GM19372 (cell line): ENCODE results near the gene ZNF319.
"Not testable (repeated sequence)": the region's sequence is repeated elsewhere in the genome, so short reads cannot be mapped to it uniquely, and the experiment has no call there.

Experiments
- ATAC-seq: cut with Tn5 transposase; IDR thresholded peaks from one replicate; pipeline ENCODE4 v1.9.1; 2021; ENCODE audit warnings: mild to moderate bottlenecking, low read depth, moderate library complexity; ENCODE audit not compliant: unreplicated experiment

Gene ZNF319

DNA sequence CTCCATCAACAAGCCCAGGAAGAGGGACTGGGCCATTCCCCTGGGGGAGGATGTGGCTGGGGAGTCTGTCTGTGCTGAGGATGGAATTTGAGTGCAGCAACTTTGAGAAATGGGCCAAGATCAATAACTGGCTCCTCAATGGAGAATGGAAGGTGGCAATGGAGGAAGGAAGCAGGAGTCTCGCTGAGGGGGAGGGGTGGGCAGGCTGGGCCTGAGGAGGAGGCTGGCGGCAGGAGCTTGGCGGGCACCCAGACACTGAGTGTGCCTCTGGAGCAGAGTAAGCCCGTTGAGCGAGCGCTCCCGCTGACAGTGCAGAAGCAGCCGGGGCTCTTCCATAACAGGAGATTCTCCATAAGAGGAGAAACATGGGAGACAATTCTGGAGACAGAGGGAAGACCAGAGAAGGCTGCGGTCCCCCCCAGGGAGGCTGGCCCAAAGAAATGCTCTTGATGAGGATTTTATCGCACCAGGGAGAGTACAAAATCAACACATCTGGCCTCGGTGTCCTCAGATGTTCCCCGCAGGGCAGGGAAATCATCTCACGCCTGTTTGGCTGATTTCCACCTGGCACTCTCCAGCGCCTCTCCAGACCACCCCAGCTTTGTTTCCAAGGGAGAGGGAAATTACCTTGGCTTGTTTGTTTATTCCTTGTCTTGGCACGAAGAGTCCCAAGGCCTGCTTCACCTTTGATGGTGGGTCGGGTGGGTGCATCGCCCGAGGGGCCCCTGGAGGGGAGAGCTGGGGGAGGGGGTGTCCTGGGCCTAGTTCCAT lies 22.3 kb upstream of the ZNF319 start:
- ATAC-seq: no peak

- ATAC-seq: no peak
Observed at GRCh38 chr16:58021661-58022551, 21.4 kb upstream of the ZNF319 start.

DNA sequence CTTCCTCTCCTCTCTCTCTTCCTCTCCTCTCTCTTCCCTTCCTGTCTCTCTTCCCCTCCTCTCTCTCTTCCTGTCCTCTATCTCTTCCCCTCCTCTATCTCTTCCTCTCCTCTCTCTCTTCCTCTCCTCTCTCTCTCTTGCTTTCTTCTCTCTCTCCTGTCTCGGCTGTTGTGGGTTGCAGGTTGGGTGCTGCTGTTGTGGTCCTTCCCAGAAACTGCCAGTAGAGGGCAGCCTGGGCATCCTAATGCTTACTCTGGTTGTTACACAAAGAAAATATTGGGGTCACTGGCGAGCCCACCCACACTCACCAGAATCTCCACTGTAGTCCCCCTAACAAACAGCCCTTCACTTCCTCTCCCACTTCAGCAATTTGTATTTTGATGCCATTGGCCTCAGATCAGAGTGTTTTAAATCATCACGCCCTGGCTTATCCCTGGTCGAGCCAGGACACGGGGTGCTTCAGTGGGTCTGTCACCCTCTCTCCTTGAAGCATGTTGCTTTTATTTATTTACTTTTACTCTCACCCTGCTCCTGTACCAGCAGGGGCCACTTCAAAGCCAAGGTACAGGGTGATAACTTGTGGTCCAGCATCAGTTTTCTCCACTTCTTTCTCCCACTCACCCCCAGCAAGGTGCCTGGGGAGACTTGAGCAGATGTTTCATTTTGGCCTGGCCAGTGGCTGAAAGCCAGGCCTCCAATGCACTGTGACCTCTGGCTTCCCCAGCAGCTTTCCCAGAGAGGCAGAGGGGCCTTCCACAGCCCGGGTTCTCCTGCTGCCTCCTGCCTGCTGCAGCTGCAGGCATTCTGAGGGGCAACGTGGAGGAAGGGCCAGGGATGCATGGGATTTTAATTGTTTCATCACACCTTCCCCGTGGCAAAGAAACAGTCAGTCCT lies 20.4 kb upstream of the ZNF319 start:
- ATAC-seq: no peak

- ATAC-seq: no peak
Observed at GRCh38 chr16:58019866-58020538, 19.5 kb upstream of the ZNF319 start.

GRCh38 chr16:58018803-58019202 lies 18.3 kb upstream of the ZNF319 start:
- no peak for ATAC-seq

GRCh38 chr16:58016840-58017446 lies 16.5 kb upstream of the ZNF319 start:
- ATAC-seq: no peak

DNA sequence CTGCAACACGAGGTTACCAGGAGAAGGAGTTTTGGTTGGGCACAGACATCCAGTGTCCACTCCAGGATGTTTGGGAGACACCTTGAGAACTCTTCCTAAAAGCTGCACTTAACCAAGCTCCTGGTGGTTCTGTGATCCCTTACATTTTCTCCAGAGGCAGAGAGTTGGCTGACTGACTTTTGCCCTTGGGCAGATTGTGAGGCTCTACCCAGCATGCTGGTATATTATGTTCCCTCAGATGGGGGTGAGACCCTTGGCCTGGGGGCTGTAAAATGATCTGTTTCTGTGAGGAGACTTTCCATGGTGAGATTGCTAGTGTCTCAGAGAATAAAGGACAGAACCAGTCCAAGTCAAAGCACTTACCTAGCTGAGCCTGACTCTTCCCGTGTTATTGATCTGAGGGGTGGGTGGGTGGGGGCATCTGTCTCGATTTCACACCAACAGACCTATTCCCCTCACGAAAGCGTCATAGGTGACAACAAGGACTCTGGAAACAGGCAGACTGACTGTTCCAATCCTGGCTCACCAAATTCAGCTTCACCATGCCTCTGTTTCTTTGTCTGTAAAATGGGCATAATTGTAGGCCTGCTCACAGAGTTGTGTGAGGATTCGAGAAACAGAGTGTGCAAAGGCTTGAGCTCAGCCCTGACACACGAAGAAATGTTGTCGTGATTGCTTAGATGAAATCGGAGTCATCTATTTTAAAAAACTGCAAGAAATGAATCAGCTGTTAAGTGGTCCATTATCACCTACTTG lies 12.9 kb upstream of the ZNF319 start:
- ATAC-seq: no peak

DNA sequence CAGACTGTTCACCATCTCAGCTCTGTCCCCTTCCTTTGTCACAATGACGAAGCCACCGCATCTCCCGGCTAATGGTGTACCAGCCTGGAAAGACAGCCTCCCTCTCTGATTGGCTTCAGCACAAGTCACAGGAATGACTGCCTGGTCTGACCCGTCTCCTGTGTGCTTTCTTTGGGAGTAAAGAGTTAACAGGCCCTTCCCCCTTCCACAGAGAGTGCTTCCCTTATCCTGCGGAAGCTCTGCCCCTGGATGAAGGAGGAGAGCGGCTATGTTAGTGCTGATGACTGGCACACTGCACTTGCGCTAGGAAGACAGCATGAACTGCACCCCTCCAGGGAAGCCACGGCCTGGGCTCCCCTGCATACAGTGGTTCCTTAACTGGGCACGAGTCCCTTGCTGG lies 12.0 kb upstream of the ZNF319 start:
- ATAC-seq: no peak

GRCh38 chr16:58011652-58012051 lies 11.2 kb upstream of the ZNF319 start:
- no peak for ATAC-seq

DNA sequence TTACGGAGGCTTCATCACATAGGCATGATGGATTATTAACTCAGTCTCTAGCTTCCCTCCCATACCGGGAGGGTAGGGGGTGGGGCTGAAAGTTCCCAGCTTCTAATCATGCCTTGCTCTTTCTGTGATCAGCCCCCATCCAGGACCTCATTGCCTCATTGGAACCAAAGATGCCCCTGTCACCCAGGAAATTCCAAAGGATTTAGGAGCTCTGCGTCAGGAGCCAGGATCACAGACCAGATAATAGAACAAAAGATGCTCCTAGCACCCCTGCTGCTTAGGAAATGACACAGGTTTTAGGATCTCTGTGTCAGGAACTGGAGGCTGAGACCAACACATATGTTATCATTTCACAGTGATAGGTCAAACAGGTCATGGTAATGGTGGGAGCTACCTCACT lies 10.4 kb upstream of the ZNF319 start:
- ATAC-seq: no peak

GRCh38 chr16:58009856-58010416 lies 9.5 kb upstream of the ZNF319 start:
- no peak for ATAC-seq

DNA sequence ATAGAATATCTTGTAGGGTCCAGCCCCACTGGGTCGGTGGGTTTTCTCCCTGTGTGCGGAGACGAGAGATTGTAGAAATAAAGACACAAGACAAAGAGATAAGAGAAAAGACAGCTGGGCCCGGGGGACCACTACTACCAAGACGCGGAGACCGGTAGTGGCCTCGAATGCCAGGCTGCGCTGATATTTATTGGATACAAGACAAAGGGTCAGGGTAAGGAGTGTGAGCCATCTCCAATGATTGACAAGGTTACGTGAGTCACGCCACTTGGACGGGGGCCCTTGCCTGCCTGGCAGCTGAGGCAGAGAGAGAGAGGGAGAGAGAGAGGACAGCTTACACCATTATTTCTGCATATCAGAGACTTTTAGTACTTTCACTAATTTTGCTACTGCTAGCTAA lies 4.3 kb upstream of the ZNF319 start:
- not testable (repeated sequence) for ATAC-seq

- no peak for ATAC-seq
Observed at GRCh38 chr16:58002936-58003335, 2.5 kb upstream of the ZNF319 start.

DNA sequence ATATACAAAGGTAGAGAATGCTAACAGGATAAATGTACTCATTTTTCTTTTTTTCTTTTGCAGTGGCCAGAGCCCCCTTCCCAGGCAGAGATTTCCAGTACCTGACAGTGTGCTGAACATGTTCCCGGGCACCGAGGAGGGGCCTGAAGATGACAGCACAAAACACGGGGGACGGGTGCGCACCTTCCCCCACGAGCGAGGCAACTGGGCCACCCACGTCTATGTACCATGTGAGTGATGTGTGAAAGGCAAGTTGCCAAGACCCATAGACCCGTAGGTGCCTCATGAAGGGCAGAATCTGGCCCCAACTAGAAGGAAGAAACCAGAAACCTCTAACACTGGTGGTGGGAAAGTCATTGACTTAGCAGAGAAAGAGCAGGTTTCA lies 1.9 kb upstream of the ZNF319 start:
- no peak for ATAC-seq

GRCh38 chr16:58001781-58002415 lies 1.4 kb upstream of the ZNF319 start:
- no peak for ATAC-seq

DNA sequence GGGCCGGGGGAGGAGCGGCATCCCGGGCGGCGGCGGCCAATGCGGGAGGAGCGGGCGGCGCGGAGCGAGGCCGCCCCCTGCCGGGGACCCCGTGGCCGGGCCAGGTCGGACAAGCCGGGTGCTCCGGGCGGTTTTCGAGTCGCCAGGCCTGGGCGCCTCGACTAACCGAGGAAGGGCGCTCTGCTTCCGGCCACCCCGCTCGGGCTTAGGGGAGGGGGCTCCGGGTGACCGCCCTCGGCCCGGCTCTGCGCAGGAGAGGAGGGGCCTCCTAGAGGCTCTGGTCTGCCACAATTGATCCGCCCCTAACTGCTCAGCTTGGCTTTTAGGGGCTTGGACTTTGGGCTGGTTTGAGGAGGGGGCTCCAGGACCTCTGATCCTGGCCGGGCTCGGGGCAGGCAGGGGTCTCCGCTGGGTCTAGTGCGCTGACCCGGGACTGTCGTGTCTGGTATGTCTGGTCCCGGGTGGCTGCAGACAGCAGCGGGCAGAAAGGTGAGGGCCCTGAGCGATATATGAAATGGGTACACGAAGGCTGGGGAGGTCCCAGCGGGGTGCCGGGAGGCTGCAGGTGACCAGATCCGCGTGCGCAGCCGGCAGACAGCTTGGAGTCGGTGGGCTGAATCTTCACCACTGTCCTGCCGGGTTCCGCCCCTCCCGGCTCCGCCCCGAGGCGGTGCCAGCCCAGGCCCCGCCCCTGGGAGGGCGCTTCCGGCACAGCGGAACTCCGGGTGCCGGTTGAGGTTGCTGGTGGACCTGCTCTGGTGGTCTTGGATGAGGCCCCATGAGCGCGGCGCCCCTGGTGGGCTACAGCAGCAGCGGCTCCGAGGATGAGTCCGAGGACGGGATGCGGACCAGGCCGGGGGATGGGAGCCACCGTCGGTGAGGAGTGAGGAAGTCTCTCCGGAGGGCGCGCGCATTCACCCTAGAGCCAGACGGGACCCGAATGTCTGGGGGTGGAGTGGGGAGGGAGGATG lies 519 bp upstream of the ZNF319 start, which contains the start of gene USB1:
Gene USB1 (plus strand): TSS at position 702 of the 971 bp plus-strand sequence. CDS start 77 bp downstream, at position 779.
- peak; percentile 76 for ATAC-seq

DNA sequence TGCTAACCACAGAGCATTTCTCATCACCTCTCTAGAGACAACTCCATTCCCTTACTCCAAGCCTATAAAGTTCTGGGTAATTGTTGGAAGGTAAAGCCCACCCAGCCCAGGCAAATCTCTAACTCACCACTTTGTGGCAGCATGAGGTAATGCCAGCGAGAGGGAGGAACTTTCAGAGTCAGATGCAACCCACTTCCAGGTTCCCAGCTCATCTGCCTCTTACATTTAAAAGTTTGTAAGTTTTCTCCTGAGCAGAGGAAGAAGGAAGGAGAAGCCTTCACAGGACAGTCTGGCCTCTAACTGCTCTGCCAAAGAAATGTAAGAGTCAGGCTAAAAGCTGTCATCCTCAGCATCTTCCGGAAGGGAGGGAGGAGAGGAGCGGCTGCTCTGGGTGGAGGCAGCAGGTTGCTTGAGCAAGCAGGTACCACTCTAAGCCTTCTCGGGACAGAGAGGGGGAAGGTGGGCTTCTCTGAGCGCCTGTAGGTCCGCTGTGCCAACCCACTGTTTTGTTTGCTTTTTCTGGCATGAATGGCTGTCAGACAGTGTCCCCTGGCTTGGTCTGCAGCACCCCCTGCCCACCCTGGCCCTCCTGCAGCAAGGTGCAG lies 1.0 kb downstream of the ZNF319 start:
- ATAC-seq: no peak
